ENCODE measurements around the gene SLC15A1. TPM values are rescaled to one million over a fixed set of nuclear protein-coding genes. Genes with fewer than 3 reads are reported as not detected.

Gene SLC15A1
- total RNA-seq, 1 donor from 2014 or later: not detected

DNA sequence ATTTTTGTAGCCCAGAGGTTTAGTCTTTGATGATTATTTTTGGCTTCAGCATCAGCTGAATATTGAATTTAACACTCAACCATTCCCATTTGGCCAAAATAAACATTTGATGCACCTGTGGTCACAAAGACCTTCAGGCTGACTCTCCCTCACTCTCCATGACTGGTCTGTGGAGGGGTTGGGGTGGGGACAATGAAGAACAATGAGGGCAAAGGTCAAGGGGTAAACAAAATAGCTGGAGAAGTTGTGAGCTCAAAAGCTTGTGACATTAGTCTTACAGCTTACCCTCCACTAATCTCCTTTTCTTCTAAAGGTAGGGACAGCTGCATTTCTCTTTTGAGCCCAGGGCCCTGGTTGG, 86.9 kb downstream of the SLC15A1 start:
- no peak overlapping the region for H3K4me3 Mint-ChIP-seq (ENCODE audit: unreplicated experiment)
- H3K9me3 Mint-ChIP-seq (ENCODE audit: low read depth): no peaks in the 10 kb centered on the region
- H3K27ac Mint-ChIP-seq (ENCODE audit: unreplicated experiment): no peak overlapping the region
- peaks cover 21% of the 10 kb centered on the region for H3K4me1 Mint-ChIP-seq (ENCODE audit: low read depth)
- no peak for TF ChIP-seq CTCF (IDR thresholded peaks at IDR 0.05)
- H3K27me3 Mint-ChIP-seq (ENCODE audit: low read depth): peaks cover 3% of the 10 kb centered on the region
- no peak for DNase-seq (ENCODE audit: low spot score)
- peaks cover 2% of the 10 kb centered on the region for H3K36me3 Mint-ChIP-seq (ENCODE audit: low read depth)

DNA sequence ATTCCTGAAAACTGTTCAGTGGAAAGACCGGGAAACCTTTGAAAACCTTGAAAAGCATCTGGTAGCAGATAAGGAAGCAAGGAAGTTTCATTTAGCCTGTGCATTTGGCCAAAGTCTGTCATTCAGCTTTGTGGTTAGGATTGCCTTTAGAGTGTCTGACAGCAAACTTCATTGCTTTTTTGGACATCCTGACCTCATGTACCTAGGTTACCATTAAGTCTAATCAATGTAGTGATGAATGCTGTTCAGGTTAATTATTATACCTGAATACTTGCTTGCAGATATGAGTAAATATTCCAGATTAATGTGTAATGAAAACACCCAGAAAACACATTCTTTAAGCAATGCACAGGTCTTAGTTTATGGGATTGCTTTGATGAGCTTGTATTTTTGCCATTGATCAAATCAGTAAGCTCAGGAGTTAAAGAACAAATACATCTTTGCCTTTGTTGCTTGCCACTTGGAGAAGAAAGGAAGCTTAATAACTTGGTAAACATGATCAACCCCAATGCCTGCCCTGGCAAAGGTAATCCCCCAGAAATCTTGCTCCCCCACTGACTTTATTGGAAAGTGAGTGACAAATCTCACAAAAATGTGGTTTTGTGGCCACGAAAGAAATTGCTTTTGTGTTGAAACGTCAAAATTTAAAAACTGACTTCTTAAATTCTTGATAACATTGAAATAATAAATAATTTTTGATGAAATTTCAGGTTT, 87.4 kb downstream of the SLC15A1 start:
- H3K36me3 Mint-ChIP-seq (ENCODE audit: low read depth): peaks cover 2% of the 10 kb centered on the region
- no peak overlapping the region for H3K4me3 Mint-ChIP-seq (ENCODE audit: unreplicated experiment)
- peaks cover 2% of the 10 kb centered on the region for H3K27me3 Mint-ChIP-seq (ENCODE audit: low read depth)
- no peak for DNase-seq (ENCODE audit: low spot score)
- H3K4me1 Mint-ChIP-seq (ENCODE audit: low read depth): peaks cover 21% of the 10 kb centered on the region
- H3K9me3 Mint-ChIP-seq (ENCODE audit: low read depth): no peaks in the 10 kb centered on the region
- H3K27ac Mint-ChIP-seq (ENCODE audit: unreplicated experiment): no peak overlapping the region
- TF ChIP-seq CTCF (IDR thresholded peaks at IDR 0.05): no peak

- Mint-ChIP-seq H3K27ac (ENCODE audit: unreplicated experiment) (no peak overlapping the region), H3K4me3 (ENCODE audit: unreplicated experiment) (no peak overlapping the region), H3K9me3 (ENCODE audit: low read depth) (no peaks in the 10 kb centered on the region), H3K4me1 (ENCODE audit: low read depth) (peaks cover 21% of the 10 kb centered on the region), H3K27me3 (ENCODE audit: low read depth) (peaks cover 2% of the 10 kb centered on the region), H3K36me3 (ENCODE audit: low read depth) (peaks cover 2% of the 10 kb centered on the region)
- TF ChIP-seq CTCF (IDR thresholded peaks at IDR 0.05): no peak
- no peak for DNase-seq (ENCODE audit: low spot score)
Measured at GRCh38 chr13:98664510-98664909, 88.0 kb downstream of the SLC15A1 start.

DNA sequence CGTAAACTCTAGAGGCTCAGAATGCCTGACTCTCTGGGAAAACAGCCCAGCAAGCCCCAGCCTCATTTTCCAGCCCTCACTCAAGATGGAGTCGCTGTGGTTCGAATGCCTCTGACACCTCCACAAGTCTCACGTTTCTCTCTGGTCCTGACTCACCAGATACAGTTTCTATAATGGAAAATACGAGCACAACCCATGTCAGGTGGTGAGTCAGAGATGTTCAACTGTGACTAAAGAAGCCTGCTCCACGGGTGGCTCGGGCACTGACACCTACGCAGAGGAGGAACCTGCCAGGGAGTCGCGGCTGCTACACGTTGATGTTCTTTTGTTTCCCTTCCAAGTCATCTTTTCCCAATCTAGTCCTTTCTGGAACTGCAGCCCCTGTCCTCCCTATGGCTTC, 88.4 kb downstream of the SLC15A1 start:
- Mint-ChIP-seq H3K36me3 (ENCODE audit: low read depth) (peaks cover 2% of the 10 kb centered on the region), H3K9me3 (ENCODE audit: low read depth) (no peaks in the 10 kb centered on the region), H3K27ac (ENCODE audit: unreplicated experiment) (peak overlapping the region; percentile 84), H3K27me3 (ENCODE audit: low read depth) (peaks cover 2% of the 10 kb centered on the region), H3K4me1 (ENCODE audit: low read depth) (peaks cover 21% of the 10 kb centered on the region), H3K4me3 (ENCODE audit: unreplicated experiment) (no peak overlapping the region)
- TF ChIP-seq CTCF (IDR thresholded peaks at IDR 0.05): no peak
- no peak for DNase-seq (ENCODE audit: low spot score)

- Mint-ChIP-seq H3K4me3 (ENCODE audit: unreplicated experiment) (no peak overlapping the region), H3K27me3 (ENCODE audit: low read depth) (peaks cover 3% of the 10 kb centered on the region), H3K36me3 (ENCODE audit: low read depth) (no peaks in the 10 kb centered on the region), H3K9me3 (ENCODE audit: low read depth) (no peaks in the 10 kb centered on the region), H3K27ac (ENCODE audit: unreplicated experiment) (no peak overlapping the region), H3K4me1 (ENCODE audit: low read depth) (peaks cover 11% of the 10 kb centered on the region)
- TF ChIP-seq CTCF (IDR thresholded peaks at IDR 0.05): no peak
- no peak for DNase-seq (ENCODE audit: low spot score)
Measured at GRCh38 chr13:98658131-98658530, 94.3 kb downstream of the SLC15A1 start.

Data from chondrocyte (in vitro differentiated cells).